ENCODE data around the gene NRTN.
"Not testable (repeated sequence)": the region's sequence is repeated elsewhere in the genome, so short reads cannot be mapped to it uniquely, and the experiment has no call there.

The NRTN gene

GRCh38 chr19:5804516-5805461 is at the start of gene NRTN:
TSS of gene NRTN (plus strand) at chr19:5805067. CDS start at chr19:5824166, 19,099 bp downstream.
- DNase-seq, result no peak

- no peak for DNase-seq
Observed at GRCh38 chr19:5762608-5763217, 42.2 kb upstream of the NRTN start.

GRCh38 chr19:5765220-5765619 is 39.6 kb upstream of the NRTN start:
- DNase-seq, result no peak

GRCh38 chr19:5767949-5768348 is 36.9 kb upstream of the NRTN start:
- no peak for DNase-seq

- DNase-seq, result no peak
Observed at GRCh38 chr19:5772416-5772815, 32.5 kb upstream of the NRTN start.

GRCh38 chr19:5773276-5773675 is 31.6 kb upstream of the NRTN start:
- DNase-seq, result no peak

GRCh38 chr19:5774921-5775320 is 29.9 kb upstream of the NRTN start:
- no peak for DNase-seq

- no peak for DNase-seq
Observed at GRCh38 chr19:5775668-5776309, 29.1 kb upstream of the NRTN start.

- no peak for DNase-seq
Observed at GRCh38 chr19:5778402-5778801, 26.5 kb upstream of the NRTN start.

- DNase-seq, result not testable (repeated sequence)
Observed at GRCh38 chr19:5780916-5781315, 24.0 kb upstream of the NRTN start.

GRCh38 chr19:5782322-5782721 is 22.5 kb upstream of the NRTN start:
- no peak for DNase-seq

GRCh38 chr19:5782945-5783919 is 21.6 kb upstream of the NRTN start:
- DNase-seq, result no peak

- DNase-seq, result no peak
Observed at GRCh38 chr19:5784581-5785147, 20.2 kb upstream of the NRTN start, which contains the start of gene PRR22. TSS of gene PRR22 (minus strand) at chr19:5784746. CDS start at chr19:5784660, 86 bp downstream.

- no peak for DNase-seq
Observed at GRCh38 chr19:5785423-5785822, 19.4 kb upstream of the NRTN start.

- no peak for DNase-seq
Observed at GRCh38 chr19:5786593-5787408, 18.1 kb upstream of the NRTN start.

GRCh38 chr19:5787409-5788182 is 17.3 kb upstream of the NRTN start:
- DNase-seq, result no peak

GRCh38 chr19:5788422-5788821 is 16.4 kb upstream of the NRTN start:
- DNase-seq, result no peak

GRCh38 chr19:5789351-5789761 is 15.5 kb upstream of the NRTN start:
- DNase-seq, result no peak

GRCh38 chr19:5789886-5790558 is 14.8 kb upstream of the NRTN start:
- DNase-seq, result no peak
